Caco-2 (cell line): ENCODE measurements around the gene COL6A6. TPM values are rescaled to one million over a fixed set of nuclear protein-coding genes. Genes with fewer than 3 reads are reported as not detected.

Source experiments
- BruUV-seq: library from RNA; stranded (reverse); fragments of 400-500 nt; replicated peaks from 2 replicates; lab custom pipeline; 2021; lab: Mats Ljungman, UMichigan
- CTCF ChIA-PET: fragments of 300-600 bp; sonication (Branson Sonifier 250); formaldehyde crosslinking; loops from one replicate; lab custom pipeline; 2022; ENCODE audit warnings: antibody characterized with exemption; lab: Charles Lee
- POLR2A ChIA-PET: fragments of 300-600 bp; sonication (Branson Sonifier 250); formaldehyde crosslinking; loops from one replicate; lab custom pipeline; 2022; ENCODE audit warnings: antibody characterized with exemption; lab: Charles Lee
- DNase-seq, 2 experiments: peaks; one replicate each; pipeline versions ENCODE4 v3.0.0 to v3.0.0-alpha.2; 2020 to 2022
- H3K27me3 ChIP-seq: replicated peaks from 2 replicates; pipeline ENCODE4 v1.6.0; 2011; ENCODE audit warnings: low read length; ENCODE audit not compliant: control insufficient read depth, insufficient read depth
- H3K36me3 ChIP-seq: 2 replicates; pipeline ENCODE4 v1.5.1; 2011; ENCODE audit warnings: low read length; ENCODE audit not compliant: control insufficient read depth, insufficient read depth
- H3K4me1 ChIP-seq: fragments of 250-450 bp; sonication (Bioruptor Pico); 2 replicates; pipeline ENCODE4 v1.5.1; 2020; ENCODE audit warnings: mild to moderate bottlenecking
- H3K4me3 ChIP-seq: 2 replicates; pipeline ENCODE4 v1.5.1; 2011; ENCODE audit warnings: low read depth, mild to moderate bottlenecking, control low read depth, low read length
- H3K9me3 ChIP-seq: fragments of 250-450 bp; sonication (Bioruptor Pico); 2 replicates; pipeline ENCODE4 v1.5.1; 2020; ENCODE audit warnings: mild to moderate bottlenecking, moderate library complexity
- H3K27ac Mint-ChIP-seq: one replicate; pipeline ENCODE4 v1.8.0; 2022; ENCODE audit warnings: mixed read lengths; ENCODE audit not compliant: unreplicated experiment
- H3K27me3 Mint-ChIP-seq: one replicate; pipeline ENCODE4 v1.8.0; 2022; ENCODE audit warnings: mixed read lengths; ENCODE audit not compliant: insufficient read depth, unreplicated experiment
- H3K36me3 Mint-ChIP-seq: one replicate; pipeline ENCODE4 v1.8.0; 2022; ENCODE audit warnings: mild to moderate bottlenecking, mixed read lengths; ENCODE audit not compliant: insufficient read depth, unreplicated experiment
- H3K4me1 Mint-ChIP-seq: one replicate; pipeline ENCODE4 v1.8.0; 2022; ENCODE audit warnings: low read depth, mixed read lengths; ENCODE audit not compliant: unreplicated experiment
- H3K4me3 Mint-ChIP-seq: one replicate; pipeline ENCODE4 v1.8.0; 2022; ENCODE audit warnings: mild to moderate bottlenecking, moderate library complexity, mixed read lengths; ENCODE audit not compliant: unreplicated experiment
- H3K9me3 Mint-ChIP-seq: one replicate; pipeline ENCODE4 v1.8.0; 2022; ENCODE audit warnings: mixed read lengths; ENCODE audit not compliant: unreplicated experiment
- CTCF ChIP-seq, 2 experiments: fragments of 200-600 bp in 1 of 2; IDR thresholded peaks; 1 replicate in 1 of 2; 2 replicates in 1 of 2; pipeline versions ENCODE4 v1.5.1 to v1.8.0; 2011 to 2022; ENCODE audit warnings: antibody characterized with exemption in 1 of 2, control low read depth in 1 of 2, inconsistent platforms in 1 of 2, low read depth in 1 of 2, low read length in 1 of 2, mild to moderate bottlenecking in 1 of 2, moderate library complexity in 1 of 2; ENCODE audit not compliant: insufficient read depth in 1 of 2, severe bottlenecking in 1 of 2, unreplicated experiment in 1 of 2
- intact Hi-C: fragments of 100-400 bp; cut with micrococcal nuclease; formaldehyde crosslinking; loops from one replicate; pipeline ENCODE4 v1.10.0; 2022; ENCODE audit not compliant: unreplicated experiment
- total RNA-seq: library from RNA; stranded (reverse); gene quantifications from 2 replicates; pipeline ENCODE4 v1.2.3, GENCODE V29; 2022

COL6A6 gene
- total RNA-seq, 1 experiment from 2014 or later: not detected

GRCh38 chr3:130565224-130565623 is 48.2 kb downstream of the COL6A6 start:
- ChIA-PET CTCF (no interaction called here), POLR2A (no interaction called here)

More at GRCh38 chr3:130565224-130565623, 48.2 kb downstream of the COL6A6 start:
- Mint-ChIP-seq H3K9me3 (no peaks in the 10 kb centered on the region), H3K27me3 (peaks cover 21% of the 10 kb centered on the region), H3K4me1 (no peaks in the 10 kb centered on the region), H3K4me3 (no peak overlapping the region), H3K36me3 (no peaks in the 10 kb centered on the region), H3K27ac (no peak overlapping the region)
- no peaks in the 10 kb centered on the region for H3K9me3 ChIP-seq
- H3K27me3 ChIP-seq: no peaks in the 10 kb centered on the region; the same call in 1 of the 2 replicates
- intact Hi-C loops: no loop called here
- no peak for DNase-seq
- no peaks in the 10 kb centered on the region for H3K36me3 ChIP-seq
- H3K4me3 ChIP-seq: no peak overlapping the region
- no peak for TF ChIP-seq CTCF (IDR thresholded peaks at IDR 0.05; ENCODE audit: insufficient read depth in 1 of 2, low read depth in 1 of 2, low read length in 1 of 2, severe bottlenecking in 1 of 2, unreplicated experiment in 1 of 2)
- BruUV-seq: no TSS peak
- no peaks in the 10 kb centered on the region for H3K4me1 ChIP-seq

Other genes starting within 250 kb of the COL6A6 start
- gene COL6A5, start 171.5 kb upstream of the COL6A6 start, total RNA-seq: not detected in 2 replicates
- 20.0 and 23.1 TPM in 2 replicates for gene PIK3R4, start 229.7 kb downstream of the COL6A6 start, total RNA-seq